GM21367 (cell line): Measurements from ENCODE around the gene FIG4.
"Not testable (repeated sequence)": the region's sequence is repeated elsewhere in the genome, so short reads cannot be mapped to it uniquely, and the experiment has no call there.

Experiments
- ATAC-seq: cut with Tn5 transposase; IDR thresholded peaks from one replicate; pipeline ENCODE4 v1.9.1; 2021; ENCODE audit not compliant: unreplicated experiment

The FIG4 gene

DNA sequence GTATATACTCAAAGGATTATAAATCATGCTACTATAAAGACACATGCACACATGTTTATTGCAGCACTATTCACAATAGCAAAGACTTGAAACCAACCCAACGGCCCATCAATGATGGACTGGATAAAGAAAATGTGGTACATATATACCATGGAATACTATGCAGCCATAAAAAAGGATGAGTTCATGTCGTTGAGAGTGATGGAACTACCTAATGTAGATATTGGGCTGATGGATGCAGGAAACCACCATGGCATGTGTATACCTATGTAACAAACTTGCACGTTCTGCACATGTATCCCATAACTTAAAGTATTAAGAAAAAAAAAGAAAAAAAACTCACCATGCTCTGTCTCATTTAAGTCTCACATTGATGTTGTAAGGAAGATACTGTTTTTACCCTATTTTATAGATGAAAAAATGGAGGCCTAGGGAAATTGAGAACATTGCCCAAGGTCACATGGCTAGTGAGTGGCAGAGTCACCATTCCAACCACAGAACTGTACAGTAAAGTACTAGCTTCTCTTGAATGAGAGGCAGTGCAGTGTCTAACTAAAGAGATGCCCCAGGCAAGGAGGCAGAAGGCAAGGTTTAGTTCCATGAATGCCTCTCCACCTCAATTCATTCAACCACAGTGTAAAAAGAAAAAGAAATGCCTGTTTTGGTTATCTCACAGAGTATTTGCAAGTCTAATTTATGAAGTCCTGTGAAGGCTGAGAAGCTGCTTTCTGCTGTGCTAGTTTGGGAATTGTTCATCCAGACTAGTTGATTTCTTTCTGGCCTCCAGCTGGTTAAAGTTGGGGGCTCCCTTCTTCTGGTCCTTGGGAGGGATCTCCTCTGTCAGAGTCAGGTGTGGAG, 68.2 kb downstream of the FIG4 start:
- ATAC-seq: no peak

- ATAC-seq: no peak
These were observed 69.1 kb downstream of the FIG4 start for GRCh38 chr6:109760208-109760607.

- ATAC-seq: no peak
These were observed 71.1 kb downstream of the FIG4 start for GRCh38 chr6:109762166-109762565.

GRCh38 chr6:109762769-109763441, 71.8 kb downstream of the FIG4 start:
- ATAC-seq: no peak

DNA sequence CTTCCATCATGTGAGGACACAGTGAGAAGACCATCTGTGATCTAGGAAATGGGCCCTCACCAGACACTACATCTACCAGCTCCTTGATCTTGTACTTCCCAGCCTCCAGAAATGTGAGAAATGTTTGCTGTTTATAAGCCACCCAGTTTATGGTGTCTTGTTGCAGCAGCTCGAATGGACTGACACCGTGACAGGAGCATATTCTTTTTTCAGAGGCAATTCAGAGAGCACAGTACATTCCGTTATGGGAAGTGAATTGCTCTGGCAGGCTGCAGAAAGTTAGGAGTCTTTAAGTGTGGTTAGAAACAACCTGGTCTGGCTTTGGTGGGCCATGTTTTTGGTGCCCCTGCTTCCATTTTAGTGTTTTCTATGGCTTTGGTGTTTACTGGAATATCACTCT, 75.1 kb downstream of the FIG4 start:
- ATAC-seq: no peak

GRCh38 chr6:109767961-109768360, 76.9 kb downstream of the FIG4 start:
- no peak for ATAC-seq

DNA sequence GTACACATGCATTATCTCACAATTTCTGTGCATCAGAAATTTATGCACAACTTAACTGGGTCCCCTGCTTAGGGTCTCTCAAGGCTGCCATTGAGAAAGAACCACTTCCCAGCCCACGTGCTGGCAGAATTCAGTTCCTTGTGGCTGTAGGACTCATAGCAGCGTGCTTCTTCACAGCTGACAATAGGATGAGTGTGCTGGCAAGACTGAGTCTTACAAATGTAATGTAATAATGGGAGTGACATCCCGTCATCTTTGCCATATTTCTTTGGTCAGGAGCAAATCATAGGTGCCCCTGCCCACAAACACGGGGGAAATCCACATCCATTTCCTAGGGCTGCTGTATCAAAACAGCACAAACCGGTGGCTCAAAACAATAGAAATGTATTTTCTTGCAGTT, 77.4 kb downstream of the FIG4 start:
- ATAC-seq: no peak

DNA sequence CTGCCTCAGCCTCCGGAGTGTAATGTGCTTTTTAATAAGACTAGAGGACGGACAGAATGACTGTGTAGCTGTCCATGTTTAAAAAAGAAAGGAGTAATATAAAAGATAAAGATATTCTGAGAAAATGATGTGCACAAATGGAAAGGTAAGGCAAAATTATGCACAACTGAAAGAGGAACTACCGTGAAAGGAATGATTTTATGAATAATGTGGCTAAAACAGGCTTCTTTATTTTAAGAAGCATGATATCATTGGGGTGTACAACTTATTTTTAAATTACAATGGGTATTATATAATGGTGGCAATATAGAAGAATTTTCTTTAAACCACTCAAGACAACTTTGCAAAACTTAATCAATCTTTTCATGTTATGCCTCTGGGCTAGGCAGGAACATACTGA, 78.1 kb downstream of the FIG4 start:
- ATAC-seq: no peak

- ATAC-seq: no peak
These were observed 79.0 kb downstream of the FIG4 start for GRCh38 chr6:109770047-109770446.

GRCh38 chr6:109770779-109771178, 79.7 kb downstream of the FIG4 start:
- no peak for ATAC-seq

DNA sequence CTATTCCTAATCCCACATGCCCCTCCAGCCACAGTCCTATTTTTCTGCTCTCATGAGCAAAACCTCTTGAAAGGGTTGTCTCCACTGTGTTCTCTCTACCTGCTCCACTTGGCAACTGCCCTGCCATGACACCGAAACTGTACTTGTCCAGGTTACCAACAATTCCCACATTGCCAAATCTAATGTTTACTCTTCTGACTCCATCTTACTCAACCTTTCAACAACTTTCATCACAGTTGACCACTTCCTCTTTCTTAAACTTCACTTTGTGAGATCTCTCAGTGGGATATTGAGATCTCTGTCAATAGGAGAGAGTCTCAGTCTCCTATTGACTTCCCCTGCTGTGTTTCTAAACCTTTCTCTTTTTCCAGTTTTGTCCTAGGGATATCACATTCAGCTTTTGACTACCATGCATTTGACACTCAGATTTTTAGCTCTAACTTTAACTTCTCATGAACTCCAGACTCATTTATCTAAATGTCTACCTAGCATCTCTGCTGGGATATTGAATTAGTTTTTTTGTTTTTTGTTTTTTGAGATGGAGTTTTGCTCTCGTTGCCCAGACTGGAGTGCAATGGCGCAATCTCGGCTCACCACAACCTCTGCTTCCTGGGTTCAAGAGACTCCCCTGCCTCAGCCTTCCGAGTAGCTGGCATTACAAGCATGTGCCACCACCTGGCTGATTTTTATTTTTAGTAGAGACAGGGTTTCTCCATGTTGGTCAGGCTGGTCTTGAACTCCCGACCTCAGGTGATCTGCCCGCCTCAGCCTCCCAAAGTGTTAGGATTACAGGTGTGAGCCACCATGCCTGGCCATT, 81.1 kb downstream of the FIG4 start:
- ATAC-seq: not testable (repeated sequence)

DNA sequence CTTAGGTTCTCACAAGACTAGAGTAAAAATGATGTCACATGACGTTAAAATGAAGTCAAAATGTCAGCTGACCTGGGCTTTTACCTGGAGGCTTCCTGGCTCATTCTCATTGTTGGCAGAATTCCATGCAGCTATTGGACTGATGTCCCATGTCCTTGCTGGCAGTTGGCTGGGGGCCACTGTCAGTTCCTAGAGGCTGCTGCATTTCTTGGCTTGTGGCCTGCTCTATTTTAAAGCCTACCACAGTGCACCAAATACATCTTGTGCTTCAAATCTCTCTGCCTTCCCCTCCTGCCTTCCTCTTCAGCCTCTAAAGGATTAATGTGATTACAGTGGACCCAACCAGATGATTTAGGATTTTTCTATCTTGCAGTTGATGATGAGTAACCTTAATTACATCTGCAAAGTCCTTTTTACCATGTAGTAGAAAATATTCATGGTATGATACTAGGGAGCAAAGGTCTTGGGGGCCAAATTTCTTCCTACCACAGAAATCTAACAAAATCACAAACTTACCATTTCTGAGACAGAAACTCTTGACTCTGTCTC, 81.9 kb downstream of the FIG4 start:
- no peak for ATAC-seq

- ATAC-seq: no peak
These were observed 89.9 kb downstream of the FIG4 start for GRCh38 chr6:109781001-109781400.

DNA sequence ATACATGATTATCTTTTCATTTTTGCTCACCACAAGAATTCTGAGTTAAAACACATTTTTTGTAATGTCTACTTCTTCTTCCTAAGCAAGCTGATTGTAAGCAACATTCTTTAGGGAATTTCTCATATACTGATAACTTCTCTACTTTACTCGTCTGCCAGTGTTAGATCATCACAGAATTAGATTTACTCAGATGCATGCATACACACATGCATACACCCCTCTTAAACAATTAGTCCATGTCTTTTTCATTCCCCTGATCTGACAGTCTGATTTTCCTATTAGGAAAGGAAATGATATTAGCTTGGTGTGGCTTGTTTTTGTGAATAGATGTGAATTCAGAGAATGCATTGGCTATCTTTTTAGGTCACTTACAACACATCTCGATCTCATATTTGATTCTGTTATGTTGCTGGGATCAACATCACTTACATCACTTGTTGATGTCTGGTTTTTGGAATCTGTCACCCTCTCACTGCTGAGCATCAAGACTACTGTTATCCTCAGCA, 91.4 kb downstream of the FIG4 start:
- no peak for ATAC-seq

DNA sequence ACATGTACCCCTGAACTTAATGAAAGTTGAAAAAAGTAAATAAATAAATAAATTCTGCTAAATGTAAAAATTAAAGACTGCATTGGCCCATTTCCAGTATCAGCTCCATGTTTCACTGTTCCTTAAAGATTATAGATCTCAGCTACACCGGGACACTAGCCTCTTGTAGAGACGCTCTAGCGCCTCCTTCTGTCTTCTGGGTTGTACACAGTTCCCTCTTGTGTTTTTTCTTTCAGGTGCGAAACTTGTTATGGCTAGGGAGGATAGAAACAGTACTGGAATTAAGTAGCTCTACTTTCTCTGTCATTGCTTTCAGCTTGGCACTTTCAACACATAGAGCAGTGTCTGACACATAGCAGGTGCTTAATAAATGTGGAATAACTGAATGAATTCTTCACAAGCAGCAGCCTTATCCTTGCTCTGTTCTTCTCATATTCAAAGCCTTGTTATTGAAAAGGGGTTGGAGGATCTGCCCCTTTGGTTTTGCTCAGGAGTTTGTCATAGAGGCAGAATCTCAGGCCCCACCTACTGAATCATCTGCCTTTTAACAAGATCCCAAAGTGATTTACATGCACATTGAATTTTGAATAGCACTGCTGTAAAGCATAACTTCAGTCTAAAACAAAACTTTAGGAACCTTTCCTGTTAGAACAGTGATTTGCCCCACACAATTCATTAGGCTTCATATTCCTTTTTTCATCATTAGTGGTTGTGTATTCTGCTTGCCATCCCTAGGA, 92.3 kb downstream of the FIG4 start:
- no peak for ATAC-seq

- no peak for ATAC-seq
These were observed 96.2 kb downstream of the FIG4 start for GRCh38 chr6:109787312-109787711.

DNA sequence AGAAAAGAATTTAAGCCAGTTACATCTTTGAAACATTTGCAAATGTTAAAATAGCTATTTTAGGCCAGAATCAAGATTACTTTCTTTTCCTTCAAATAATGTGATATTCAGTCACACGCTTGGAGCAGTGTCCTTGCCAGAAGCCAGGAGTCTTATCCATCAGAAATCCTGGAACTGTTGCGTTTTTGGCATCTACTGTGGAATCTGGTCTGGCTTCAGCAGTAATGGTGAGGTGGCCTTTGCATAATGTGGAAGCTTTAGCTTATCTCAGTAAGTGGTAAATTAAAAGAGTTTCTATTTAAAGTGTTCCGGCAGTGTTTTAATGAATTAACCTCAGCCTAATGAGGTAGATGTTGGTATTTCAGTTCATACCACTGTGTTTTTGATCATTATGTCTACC, 97.6 kb downstream of the FIG4 start:
- ATAC-seq: no peak

GRCh38 chr6:109790131-109790530, 99.0 kb downstream of the FIG4 start:
- ATAC-seq: no peak

DNA sequence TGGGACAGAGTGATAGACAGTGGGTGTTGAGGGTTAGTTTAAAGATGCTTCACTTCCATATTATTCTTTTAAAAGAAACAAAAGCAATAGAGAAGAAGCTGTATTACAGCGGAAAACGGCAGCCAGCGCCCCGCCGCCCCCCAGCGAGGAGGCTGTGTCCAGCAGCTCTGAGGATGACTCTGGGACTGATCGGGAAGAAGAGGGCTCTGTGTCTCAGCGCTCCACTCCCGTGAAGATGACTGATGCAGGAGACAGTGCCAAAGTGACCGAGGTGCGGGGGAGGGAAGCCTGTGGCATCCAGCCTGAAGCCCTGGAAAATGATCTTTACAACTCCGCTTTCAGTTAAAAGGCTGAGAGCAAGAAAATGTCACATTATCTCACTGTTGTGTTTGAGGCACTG, 100.2 kb downstream of the FIG4 start:
- no peak for ATAC-seq

- no peak for ATAC-seq
These were observed 101.9 kb downstream of the FIG4 start for GRCh38 chr6:109793021-109793420.
